Metanephros (tissue), 2 donors: ENCODE measurements around the gene IRF1. TPM values are rescaled to one million over a fixed set of nuclear protein-coding genes. Genes with fewer than 3 reads are reported as not detected.

Experiments used
- small RNA-seq: library from RNA; depleted of rRNA; stranded (forward); fragments of <200 nt; gene quantifications from one replicate; pipeline ENCODE3, GENCODE V24; 2014; ENCODE audit warnings: low replicate concordance
- total RNA-seq: library from RNA; depleted of rRNA; stranded (reverse); fragments of >200 nt; gene quantifications from one replicate; pipeline ENCODE4 v1.2.3, GENCODE V29; 2014

The IRF1 gene, protein sequence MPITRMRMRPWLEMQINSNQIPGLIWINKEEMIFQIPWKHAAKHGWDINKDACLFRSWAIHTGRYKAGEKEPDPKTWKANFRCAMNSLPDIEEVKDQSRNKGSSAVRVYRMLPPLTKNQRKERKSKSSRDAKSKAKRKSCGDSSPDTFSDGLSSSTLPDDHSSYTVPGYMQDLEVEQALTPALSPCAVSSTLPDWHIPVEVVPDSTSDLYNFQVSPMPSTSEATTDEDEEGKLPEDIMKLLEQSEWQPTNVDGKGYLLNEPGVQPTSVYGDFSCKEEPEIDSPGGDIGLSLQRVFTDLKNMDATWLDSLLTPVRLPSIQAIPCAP
- total RNA-seq = 31.0 TPM

GRCh38 chr5:132490484-132491367 lies at the start of gene IRF1:
Gene IRF1 (minus strand): TSS chr5:132490773. CDS start chr5:132489478, 1,295 bp downstream.

Small RNA genes lying within 50 kb of the gene (small RNA-seq; reads per million reads assigned to genes)
- not detected for gene RF00019

Other genes with a start within 250 kb of the IRF1 start
- gene PDLIM4, start 233.1 kb downstream of the IRF1 start, total RNA-seq = 25.9 TPM
- gene SLC22A4, start 196.4 kb downstream of the IRF1 start, total RNA-seq = 4.3 TPM
- 26.9 TPM for gene SLC22A5, start 121.1 kb downstream of the IRF1 start, total RNA-seq
- gene IL5, start 52.7 kb upstream of the IRF1 start, total RNA-seq = not detected
- 19.2 TPM for gene RAD50, start 66.2 kb upstream of the IRF1 start, total RNA-seq
- gene IL13, start 167.4 kb upstream of the IRF1 start, total RNA-seq = not detected
- gene IL4, start 183.2 kb upstream of the IRF1 start, total RNA-seq = not detected
- gene KIF3A, start 246.8 kb upstream of the IRF1 start, total RNA-seq = 12.0 TPM